Erythroblast (primary cell): Measurements from ENCODE around the gene SCAP.

Experiments
- GATA1 ChIP-seq: IDR thresholded peaks from 2 replicates; pipeline ENCODE4 v1.6.1; 2011; ENCODE audit warnings: low read depth, mild to moderate bottlenecking, control low read depth, low read length, moderate library complexity
- POLR2A ChIP-seq: IDR thresholded peaks from 2 replicates; pipeline ENCODE4 v1.6.1; 2011; ENCODE audit warnings: mild to moderate bottlenecking, low read length

- TF ChIP-seq POLR2A = no peak
- TF ChIP-seq GATA1 = no peak
These were observed 70.6 kb downstream of the SCAP start for GRCh38 chr3:47404955-47405790.
